Stimulated activated naive CD4-positive, alpha-beta T cell treated with Interleukin-2 at 50 U/mL for 16 hours (primary cell): ENCODE data around the gene CNOT9.
A peak's percentile ranks its signal among the peaks of the same experiment; 100 is the strongest.
"Not testable (repeated sequence)": the region's sequence is repeated elsewhere in the genome, so short reads cannot be mapped to it uniquely, and the experiment has no call there.

Source experiments
- DNase-seq: peaks from one replicate; lab custom pipeline; 2025; lab: John Stamatoyannopoulos, UW

The CNOT9 gene, protein sequence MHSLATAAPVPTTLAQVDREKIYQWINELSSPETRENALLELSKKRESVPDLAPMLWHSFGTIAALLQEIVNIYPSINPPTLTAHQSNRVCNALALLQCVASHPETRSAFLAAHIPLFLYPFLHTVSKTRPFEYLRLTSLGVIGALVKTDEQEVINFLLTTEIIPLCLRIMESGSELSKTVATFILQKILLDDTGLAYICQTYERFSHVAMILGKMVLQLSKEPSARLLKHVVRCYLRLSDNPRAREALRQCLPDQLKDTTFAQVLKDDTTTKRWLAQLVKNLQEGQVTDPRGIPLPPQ

DNA sequence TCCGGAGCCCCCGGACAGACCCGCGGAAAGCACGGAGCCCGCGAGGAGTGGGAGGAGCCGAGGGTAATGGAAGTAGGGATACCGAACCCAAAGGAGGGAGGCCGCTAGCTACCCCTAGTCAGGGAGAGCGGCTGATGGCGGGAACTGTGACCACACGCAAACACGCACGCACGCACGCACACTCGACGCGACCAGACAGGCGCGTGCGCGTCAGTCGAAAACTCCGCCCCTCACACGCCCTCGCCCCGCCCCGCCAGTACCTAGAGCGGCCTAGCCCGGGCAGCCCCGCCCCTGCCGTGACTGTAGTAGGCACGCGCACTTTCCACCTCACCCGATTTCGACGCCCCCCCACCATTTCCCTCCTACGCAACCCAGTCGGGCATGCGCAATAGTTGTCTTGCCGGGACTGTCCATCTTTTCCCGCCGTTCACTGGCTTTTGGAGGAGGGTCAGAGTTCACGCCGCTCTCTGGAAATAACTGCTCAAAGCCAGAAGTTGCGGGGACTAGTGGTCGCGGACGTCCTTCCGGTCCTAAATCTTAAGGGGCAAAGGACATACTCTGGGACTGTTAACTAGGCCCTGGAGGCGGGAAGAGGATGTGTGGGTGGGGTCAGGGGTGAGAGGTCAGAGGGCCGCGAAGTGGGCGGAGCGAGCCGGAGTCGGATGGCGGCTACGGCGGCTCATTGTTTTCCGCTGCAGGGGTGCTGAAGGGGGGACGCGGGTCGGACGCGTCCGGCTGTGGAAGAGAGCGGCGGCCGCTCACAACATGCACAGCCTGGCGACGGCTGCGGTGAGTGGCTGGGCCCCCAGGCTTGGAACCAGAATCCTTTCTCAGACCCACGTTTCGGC is at the start of gene CNOT9, which contains the start of gene USP37:
Gene CNOT9 (plus strand): TSS at position 650 of the 848 bp plus-strand sequence. CDS start 116 bp downstream, at position 766.
Gene USP37 (minus strand): TSS at position 162 of the 848 bp plus-strand sequence. CDS start 9,698 bp downstream, outside the sequence.
- peak; percentile 99 for DNase-seq

DNA sequence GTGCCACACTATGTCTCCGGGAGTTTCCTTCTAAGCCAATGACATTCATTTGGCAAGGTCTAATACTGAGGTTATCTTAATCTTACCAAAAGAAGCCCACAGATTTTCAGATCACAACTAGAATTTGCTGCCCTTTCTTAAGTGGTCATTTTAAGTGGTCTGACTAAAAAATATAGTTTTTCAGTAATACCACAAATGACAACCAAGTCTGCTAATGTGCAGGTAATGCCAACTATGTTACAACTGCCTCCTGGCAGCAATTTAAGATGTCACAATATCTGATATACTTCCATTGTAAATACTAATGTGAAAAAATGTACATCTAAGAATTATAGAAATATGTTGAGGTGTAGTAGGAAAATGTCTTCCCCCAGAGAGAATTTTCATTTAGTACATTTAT is 49.8 kb upstream of the CNOT9 start:
- no peak for DNase-seq

DNA sequence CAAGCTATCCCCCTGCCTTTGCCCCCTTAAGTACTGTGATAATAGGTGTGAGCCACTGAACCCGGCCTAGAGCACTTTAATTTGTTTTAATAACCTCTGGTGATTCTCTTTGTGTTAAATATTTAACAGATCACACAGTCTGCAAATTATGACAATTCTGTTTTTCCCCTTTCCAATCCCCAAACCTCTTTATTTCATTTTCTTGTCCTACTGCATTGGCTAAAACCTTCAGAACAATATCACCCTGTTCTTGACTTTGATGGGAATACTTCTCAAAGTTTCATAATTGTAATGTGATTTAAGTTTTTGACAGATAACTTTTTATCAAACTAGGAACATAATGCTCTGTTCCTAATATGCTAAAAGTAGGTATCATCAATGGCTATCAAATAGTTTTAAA is 45.0 kb upstream of the CNOT9 start:
- no peak for DNase-seq

DNA sequence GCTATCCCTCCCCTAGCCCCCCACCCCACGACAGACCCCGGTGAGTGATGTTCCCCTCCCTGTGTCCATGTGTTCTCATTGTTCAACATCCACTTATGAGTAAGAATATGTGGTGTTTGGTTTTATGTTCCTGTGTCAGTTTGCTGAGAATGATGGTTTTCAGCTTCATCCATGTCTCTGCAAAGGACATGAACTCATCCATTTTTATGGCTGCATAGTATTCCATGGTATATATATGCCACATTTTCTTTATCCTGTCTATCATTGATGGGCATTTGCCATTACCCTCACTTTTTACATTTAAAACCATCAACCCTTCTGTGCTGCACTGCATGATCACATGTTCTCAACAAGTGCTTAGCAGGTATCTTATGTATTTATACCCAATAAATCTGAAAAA is 40.2 kb upstream of the CNOT9 start:
- not testable (repeated sequence) for DNase-seq

DNA sequence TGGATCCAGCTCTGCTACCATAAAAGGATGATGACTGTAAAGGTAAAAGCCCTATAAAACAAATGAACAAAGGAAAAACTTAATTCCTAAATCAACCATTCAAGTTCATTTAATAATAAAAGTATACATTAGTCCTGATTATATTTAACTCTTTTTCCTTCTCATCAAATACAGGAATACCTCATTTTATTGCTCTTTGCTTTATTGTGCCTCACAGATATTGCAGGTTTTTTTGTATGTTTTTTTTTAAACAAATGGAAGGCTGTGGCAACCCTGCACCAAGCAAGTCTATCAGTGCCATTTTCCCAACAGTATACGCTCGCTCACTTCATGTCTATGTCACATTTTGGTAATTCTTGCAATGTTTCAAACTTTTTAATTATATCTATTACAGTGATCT is 38.6 kb upstream of the CNOT9 start:
- no peak for DNase-seq

DNA sequence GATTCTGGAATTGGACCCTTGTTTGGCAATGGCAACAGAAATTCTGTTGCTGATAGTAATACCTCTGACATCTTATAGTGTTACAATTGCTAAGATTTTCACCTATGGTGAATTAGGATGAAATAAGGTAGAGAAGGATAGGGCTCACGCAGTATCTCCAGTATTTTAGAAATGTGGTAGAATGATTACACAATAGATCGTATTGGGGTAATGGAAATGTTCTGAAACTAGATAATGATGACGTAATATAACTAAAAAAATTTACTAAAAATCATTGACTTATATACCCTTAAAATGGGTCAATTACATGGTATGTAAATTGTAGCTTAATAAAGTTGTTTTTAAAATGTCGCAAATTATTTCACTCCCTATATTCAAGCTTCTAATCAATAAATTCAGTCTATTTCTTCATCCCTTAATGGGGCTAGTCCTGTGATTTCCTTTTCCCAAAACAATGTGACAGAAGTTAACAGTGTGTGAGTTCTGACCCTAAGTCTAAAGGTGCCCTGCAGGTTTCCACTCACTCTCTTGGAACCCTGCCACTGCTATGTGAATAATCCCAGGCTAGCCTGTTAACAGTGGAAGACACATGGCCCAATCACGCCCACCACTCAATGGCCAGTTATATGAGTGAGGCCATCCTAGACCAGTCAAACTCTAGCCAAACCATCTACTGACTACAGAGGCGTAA is 31.7 kb upstream of the CNOT9 start:
- no peak for DNase-seq

DNA sequence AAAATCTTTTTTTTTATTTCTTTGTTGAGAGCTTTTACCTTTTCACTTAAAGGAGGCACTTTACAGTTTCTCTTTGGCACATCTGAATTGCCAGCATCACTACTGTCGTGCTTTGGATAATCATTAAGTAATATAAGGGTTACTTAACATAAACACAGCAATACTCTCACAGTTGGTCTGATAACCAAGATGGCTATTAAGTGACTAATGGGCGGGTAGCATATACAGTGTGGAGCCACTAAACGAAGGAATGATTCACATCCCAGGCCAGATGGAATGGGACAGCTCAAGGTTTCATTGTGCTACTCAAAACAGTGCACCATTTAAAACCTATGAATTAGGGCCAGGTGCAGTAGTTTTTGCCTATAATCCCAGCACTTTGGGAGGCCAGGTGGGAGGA is 28.6 kb upstream of the CNOT9 start:
- no peak for DNase-seq

DNA sequence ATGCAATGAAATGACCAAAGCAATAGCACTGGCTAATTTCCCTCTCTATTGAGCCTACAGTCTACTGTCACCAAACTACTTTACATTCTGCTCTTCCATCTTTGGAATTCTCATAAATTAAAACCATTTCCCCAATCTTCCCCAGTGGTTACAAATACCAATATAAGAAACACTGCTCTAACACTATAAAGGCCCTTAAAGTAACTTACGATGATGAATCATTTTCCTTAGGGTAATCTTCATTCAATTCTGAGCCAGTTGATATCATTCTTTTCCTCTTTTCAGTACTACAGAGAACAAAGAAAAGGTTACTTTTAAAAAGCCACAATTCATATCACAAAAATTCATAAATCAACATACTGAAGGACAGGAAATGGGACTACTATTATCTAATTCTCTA is 22.6 kb upstream of the CNOT9 start:
- no peak for DNase-seq

DNA sequence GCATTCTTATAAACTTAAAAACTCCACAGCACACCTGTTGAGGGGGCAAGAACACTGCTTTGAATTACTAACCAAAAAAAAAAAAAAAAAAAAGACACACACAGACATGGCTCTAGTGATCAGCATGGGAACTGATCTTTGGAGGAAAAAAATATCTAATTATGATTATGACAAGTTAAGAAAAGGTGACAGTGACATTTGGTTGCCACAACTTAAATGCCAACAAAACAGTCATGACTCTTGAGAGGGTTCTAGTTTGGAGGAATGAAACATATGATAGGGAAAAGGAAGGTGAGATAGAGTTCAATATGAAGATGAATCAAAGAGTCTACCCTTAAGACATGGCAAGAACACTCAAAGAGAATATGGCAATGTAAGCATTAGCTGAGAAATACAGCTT is 21.1 kb upstream of the CNOT9 start:
- no peak for DNase-seq

DNA sequence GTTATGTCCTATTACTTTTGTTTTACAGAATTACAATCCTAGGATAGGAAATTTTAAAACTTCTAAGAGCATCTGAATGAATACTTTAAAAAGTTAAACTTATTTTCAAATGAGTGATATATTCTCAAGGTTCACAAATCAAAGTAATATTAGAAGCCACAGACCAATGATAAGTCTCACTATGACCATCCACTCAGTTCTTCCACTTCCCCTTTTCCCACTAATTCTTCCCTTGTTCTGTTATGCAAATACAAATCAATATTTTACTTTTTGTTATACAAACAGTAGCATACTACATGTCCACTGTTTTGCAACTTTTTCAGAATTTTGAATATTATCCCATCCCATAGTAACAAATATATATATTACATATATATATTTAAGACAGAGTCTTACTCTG is 20.7 kb upstream of the CNOT9 start:
- no peak for DNase-seq

DNA sequence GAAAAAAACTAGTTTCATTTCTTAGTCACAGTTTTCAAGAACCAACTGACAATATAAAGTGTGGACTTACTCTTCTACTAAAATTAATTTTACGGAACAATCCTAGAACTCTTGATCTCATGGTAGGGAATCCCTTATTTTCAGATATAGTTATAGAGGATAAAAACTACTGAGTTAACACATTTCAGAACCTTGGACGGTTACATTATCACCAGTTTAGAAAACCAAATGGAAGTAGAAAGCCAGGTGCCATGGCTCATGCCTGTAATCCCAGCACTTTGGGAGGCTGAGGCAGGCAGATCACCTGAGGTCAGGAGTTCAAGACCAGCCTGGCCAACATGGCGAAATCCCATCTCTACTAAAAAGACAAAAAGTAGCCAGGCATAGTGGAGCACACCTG is 14.4 kb upstream of the CNOT9 start:
- DNase-seq = not testable (repeated sequence)

DNA sequence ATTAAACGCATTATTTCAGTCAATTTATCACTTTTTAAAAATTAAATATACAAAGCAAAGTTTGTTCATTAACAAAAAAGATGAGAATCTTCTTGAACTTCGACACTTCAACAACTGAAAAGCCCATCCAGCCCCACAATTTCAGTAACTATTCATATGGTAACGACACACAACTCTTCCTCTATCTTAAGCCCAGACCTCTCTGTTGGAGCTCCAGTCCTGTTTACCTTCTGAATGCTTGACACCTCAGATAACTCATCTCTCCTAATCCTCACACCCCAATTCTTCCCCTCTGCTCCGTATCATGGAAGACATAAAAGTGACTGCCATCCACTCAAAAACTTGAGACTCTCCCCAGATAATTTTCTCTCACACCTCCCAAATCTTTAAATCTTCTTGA is 13.1 kb upstream of the CNOT9 start:
- no peak for DNase-seq

DNA sequence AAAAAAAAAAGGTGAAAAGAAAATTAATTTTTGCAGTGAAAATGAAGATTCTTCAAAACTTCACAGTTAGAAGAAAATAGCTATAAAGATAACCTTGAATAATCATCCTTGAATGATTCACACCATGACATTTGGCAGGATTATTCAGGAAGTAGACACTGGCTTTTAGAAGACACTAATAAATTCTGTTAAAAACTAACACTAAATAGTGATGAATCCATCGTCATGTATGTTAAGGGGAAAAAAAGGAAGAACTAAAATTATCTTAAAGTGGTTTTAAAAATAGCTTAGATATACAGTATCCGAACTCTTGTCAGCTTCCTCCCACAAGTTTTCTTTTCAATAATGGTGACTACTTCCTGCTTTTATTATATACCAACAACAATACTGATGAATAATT is 10.7 kb upstream of the CNOT9 start:
- no peak for DNase-seq

DNA sequence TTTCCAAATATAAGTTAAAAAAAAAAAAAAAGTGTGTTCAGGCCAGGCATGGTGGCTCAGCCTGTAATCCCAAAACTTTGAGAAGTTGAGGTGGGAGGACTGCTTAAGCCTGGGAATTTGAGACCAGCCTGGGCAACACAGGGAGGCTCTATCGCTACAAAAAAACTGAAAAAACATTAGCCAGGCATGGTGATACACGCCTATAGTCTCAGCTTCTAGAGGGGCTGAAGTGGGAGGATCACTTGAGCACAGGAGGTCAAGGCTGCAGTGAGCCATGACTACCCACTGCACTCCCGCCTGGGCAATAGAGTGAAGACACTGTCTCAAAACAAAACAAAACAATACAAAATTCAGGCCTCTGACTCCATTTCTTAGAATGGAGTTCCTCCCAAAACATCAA is 9.7 kb upstream of the CNOT9 start:
- DNase-seq = no peak

DNA sequence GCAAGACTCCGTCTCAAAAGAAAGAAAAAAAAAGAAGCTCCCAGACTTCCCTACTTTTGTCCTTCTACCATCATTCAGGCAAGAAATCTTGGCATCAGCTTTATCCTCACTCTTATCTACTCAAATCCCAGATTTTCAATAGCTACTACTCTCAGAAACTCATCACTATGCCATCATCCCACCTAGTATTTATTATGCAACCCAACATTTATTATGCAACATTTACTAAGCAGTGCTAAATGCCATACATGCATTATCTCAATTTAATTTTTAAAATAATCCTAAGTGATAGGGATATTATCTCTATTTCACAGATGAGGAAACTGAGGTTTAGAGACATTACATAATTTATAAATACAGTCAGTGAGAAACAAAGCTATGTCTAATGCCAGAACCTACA is 4.6 kb upstream of the CNOT9 start:
- no peak for DNase-seq

DNA sequence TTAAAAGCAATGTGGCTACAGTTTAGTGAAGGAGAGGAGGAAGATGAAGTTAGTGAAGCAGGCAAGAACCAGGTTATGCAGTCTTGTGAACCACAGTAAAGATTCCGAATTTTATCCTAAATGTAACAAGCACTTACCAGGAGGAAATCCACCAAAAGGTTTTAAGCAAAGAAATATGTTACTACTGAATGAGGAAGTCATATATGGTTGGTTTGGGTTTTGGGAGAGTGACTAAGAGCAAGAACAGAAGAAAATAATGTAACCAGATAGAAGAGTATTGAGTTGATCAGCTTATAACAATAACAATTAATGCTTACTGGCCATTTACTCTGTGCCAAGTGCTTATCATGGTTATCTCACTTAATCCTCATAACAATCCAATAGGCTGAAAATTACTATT is 2.3 kb upstream of the CNOT9 start:
- no peak for DNase-seq

DNA sequence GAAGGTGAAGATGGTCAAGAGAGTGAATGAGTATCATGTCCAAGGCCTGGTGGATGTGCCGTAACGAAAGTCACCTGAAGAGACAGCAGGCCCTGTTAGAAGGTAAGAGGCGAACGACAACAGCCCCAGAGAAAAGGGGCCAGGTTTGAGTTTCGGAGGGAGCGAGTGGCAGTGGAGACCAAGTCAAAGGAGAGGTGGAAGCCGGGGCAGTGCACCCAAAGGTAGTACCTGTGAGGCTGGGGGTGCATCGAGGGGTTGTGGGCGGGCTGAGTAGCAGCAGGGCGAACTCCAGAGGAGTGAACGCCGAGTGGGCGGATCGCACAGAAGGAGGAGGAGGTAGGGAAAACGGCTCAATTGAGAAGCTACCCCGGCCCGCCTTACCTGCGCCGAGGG is 846 bp upstream of the CNOT9 start:
- DNase-seq = peak; percentile 83

DNA sequence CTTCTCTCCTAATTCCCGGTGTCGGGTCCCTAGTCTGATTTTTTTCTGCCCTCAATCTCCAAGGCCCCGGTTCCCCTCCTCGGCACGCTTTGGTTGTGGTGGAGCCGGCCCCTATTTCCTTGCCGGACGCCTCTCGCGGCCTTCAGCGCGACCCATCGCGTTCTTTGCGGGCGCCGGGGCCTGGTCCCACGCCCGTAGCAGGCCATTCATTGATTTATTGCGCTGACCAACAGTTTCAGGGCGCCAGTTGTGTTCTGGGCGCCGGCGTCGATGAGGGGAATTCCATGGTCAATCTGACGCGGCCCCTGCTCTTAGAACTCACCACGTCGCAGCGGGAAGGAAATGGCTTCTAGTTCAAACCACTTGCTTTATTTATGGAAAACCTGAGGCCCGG is 396 bp downstream of the CNOT9 start:
- DNase-seq = peak; percentile 60

DNA sequence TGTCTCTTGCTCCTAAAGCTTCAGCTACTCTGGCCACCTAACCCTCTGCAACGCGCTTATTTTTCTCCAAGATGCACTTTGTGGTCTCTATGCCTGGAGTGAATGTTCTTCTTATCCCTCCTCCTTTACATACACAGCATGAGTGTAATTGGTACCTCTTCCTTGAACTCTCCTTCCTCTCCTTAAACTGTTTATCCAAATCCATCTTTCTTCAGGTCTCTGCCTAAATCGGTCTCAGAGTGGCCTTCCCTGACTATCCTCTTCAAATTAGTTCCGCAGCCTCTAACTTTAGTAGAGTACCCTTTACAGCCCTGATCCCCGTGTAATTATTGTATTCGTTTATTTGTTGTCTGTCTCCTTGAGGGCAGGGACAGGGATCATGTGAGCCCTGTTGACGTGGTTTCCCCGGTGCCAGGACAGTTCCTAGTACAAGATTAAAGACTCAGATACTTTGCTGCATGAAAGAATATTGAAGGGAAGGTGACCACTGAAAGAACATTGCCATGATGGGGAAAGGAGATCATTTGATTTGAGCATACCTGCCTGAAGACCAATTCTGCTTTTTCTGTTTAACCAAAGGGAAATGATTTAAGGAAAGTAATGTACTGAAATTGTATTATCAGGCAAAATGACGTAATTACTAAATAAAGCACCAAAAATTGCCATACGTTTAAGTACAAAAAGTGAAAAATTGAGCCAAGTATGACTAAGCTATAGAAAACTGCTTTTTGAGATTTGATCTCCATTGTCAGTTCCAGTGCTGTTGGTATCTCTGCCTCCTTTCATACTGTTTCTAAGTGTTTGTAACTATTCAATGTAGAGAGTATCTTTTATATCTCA is 1.2 kb downstream of the CNOT9 start:
- no peak for DNase-seq

DNA sequence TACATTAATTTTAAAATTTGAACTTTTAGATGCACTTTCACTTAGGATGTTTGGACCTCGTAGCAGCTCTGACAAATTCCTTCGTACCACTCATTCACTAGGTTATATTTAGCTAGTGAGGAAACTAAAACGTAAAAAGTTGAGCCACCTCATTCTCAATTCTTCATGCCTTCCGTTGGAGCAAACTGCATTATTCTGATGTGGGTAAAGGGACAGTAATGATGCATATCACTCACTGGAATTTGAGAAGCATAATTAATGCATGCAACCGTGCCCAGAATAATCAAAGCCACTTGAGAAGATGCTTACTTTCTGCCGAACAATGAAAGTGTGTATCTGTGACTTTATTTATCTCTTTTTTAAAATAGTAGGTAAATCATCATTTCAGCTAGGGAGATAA is 2.2 kb downstream of the CNOT9 start:
- no peak for DNase-seq

DNA sequence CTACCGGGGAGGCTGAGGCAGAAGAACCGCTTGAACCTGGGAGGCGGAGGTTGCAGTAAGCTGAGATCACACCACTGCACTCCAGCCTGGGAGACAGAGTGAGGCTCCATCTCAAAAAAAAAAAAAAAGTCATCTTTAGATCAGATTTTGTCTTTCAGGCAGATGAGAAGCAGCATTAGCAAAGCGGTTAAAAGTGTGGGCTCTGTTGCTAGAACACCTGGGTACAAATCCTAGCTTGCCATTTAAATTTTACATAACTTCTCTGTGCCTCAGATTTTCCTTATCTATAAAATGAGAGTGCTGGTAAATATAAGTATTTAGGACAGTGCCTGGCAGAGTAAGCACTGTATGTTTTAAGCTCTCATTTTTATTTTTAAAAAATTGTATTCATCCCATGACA is 8.2 kb downstream of the CNOT9 start:
- no peak for DNase-seq
